ENCODE data around the gene ASL. TPM values are rescaled to one million over a fixed set of nuclear protein-coding genes. Genes with fewer than 3 reads are reported as not detected.
"Not testable (repeated sequence)": the region's sequence is repeated elsewhere in the genome, so short reads cannot be mapped to it uniquely, and the experiment has no call there.

ASL gene
- total RNA-seq, 1 donor from 2014 or later = 35.9 TPM

DNA sequence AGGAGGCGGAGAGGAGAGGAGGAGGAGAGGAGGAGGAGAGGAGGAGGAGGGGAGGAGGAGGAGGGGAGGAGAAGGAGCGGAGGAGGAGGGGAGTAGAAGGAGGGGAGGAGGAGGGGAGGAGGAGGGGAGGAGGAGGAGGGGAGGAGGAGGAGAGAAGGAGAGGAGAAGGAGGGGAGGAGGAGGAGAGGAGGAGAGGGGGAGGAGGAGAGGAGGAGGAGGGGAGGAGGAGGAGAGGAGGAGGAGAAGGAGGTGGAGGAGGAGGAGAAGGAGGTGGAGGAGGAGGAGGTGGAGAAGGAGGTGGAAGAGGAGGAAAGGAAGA is 23.6 kb downstream of the ASL start:
- TF ChIP-seq, protein P1, sequence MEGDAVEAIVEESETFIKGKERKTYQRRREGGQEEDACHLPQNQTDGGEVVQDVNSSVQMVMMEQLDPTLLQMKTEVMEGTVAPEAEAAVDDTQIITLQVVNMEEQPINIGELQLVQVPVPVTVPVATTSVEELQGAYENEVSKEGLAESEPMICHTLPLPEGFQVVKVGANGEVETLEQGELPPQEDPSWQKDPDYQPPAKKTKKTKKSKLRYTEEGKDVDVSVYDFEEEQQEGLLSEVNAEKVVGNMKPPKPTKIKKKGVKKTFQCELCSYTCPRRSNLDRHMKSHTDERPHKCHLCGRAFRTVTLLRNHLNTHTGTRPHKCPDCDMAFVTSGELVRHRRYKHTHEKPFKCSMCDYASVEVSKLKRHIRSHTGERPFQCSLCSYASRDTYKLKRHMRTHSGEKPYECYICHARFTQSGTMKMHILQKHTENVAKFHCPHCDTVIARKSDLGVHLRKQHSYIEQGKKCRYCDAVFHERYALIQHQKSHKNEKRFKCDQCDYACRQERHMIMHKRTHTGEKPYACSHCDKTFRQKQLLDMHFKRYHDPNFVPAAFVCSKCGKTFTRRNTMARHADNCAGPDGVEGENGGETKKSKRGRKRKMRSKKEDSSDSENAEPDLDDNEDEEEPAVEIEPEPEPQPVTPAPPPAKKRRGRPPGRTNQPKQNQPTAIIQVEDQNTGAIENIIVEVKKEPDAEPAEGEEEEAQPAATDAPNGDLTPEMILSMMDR (IDR thresholded peaks at IDR 0.05; ENCODE audit: unreplicated experiment) = no peak
- H3K27me3 Mint-ChIP-seq = no peaks in the 10 kb centered on the region
- DNase-seq (ENCODE audit: low spot score, unreplicated experiment) = no peak
- H3K4me3 Mint-ChIP-seq (ENCODE audit: low read depth) = no peak overlapping the region
- H3K9me3 Mint-ChIP-seq (ENCODE audit: low read depth) = no peaks in the 10 kb centered on the region
- H3K27ac Mint-ChIP-seq = no peak overlapping the region
- no peaks in the 10 kb centered on the region for H3K36me3 Mint-ChIP-seq (ENCODE audit: insufficient read depth)
- H3K4me1 Mint-ChIP-seq (ENCODE audit: low read depth) = peaks cover 6% of the 10 kb centered on the region

DNA sequence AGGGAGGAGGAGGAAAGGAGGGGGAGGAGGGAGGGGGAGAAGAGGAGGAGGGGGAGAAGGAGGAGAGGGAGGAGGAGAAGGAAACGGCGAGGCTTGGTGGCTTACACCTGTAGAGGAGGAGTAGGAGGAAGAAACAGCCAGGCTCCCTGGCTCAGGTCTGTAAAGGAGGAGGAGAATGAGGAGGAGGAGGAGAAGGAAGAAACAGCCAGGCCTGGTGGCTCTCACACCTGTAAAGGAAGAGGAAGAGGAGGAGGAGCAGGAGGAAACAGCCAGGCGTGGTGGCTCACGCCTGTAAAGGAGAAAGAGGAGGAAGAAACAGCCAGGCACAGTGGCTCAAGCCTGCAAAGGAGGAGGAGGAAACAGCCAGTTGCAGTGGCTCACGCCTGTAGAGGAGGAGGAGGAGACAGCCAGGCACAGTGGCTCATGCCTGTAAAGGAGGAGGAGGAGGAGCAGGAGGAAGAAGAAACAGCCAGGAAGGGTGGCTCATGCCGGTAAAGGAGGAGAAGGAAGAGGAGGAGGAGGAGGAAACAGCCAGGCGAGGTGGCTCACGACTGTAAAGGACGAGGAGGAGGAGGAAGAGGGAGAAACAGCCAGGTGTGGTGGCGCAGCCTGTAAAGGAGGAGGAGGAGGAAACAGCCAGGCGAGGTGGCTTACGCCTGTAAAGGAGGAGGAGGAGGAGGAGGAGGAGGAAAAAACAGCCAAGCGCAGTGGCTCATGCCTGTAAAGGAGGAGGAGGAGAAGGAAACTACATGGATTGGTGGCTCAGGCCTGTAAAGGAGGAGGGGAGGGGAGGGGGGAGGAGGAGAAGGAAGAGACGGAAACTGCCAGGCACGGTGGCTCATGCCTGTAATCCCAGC is 24.2 kb downstream of the ASL start:
- peak overlapping the region; percentile 56 for H3K4me3 Mint-ChIP-seq (ENCODE audit: low read depth)
- no peaks in the 10 kb centered on the region for H3K36me3 Mint-ChIP-seq (ENCODE audit: insufficient read depth)
- TF ChIP-seq, protein P1 (IDR thresholded peaks at IDR 0.05; ENCODE audit: unreplicated experiment) = no peak
- peaks cover 6% of the 10 kb centered on the region for H3K4me1 Mint-ChIP-seq (ENCODE audit: low read depth)
- peak overlapping the region; percentile 94 for H3K27ac Mint-ChIP-seq
- DNase-seq (ENCODE audit: low spot score, unreplicated experiment) = no peak
- no peaks in the 10 kb centered on the region for H3K9me3 Mint-ChIP-seq (ENCODE audit: low read depth)
- H3K27me3 Mint-ChIP-seq = no peaks in the 10 kb centered on the region

- no peaks in the 10 kb centered on the region for H3K9me3 Mint-ChIP-seq (ENCODE audit: low read depth)
- peak overlapping the region; percentile 56 for H3K4me3 Mint-ChIP-seq (ENCODE audit: low read depth)
- peak overlapping the region; percentile 94 for H3K27ac Mint-ChIP-seq
- no peaks in the 10 kb centered on the region for H3K36me3 Mint-ChIP-seq (ENCODE audit: insufficient read depth)
- no peaks in the 10 kb centered on the region for H3K27me3 Mint-ChIP-seq
- no peak for DNase-seq (ENCODE audit: low spot score, unreplicated experiment)
- H3K4me1 Mint-ChIP-seq (ENCODE audit: low read depth) = peaks cover 6% of the 10 kb centered on the region
- TF ChIP-seq, protein P1 (IDR thresholded peaks at IDR 0.05; ENCODE audit: unreplicated experiment) = no peak
Measured at GRCh38 chr7:66100408-66101050, 24.9 kb downstream of the ASL start.

GRCh38 chr7:66102168-66102567 is 26.5 kb downstream of the ASL start:
- DNase-seq (ENCODE audit: low spot score, unreplicated experiment) = not testable (repeated sequence)

GRCh38 chr7:66103994-66104393 is 28.4 kb downstream of the ASL start:
- H3K36me3 Mint-ChIP-seq (ENCODE audit: insufficient read depth); H3K4me3 Mint-ChIP-seq (ENCODE audit: low read depth); H3K4me1 Mint-ChIP-seq (ENCODE audit: low read depth); H3K27me3 Mint-ChIP-seq; H3K27ac Mint-ChIP-seq; H3K9me3 Mint-ChIP-seq (ENCODE audit: low read depth); DNase-seq (ENCODE audit: low spot score, unreplicated experiment): not testable (repeated sequence)

More at GRCh38 chr7:66102168-66102567, 26.5 kb downstream of the ASL start:
- not testable (repeated sequence) for H3K27me3 Mint-ChIP-seq; H3K9me3 Mint-ChIP-seq (ENCODE audit: low read depth); H3K4me1 Mint-ChIP-seq (ENCODE audit: low read depth); H3K4me3 Mint-ChIP-seq (ENCODE audit: low read depth); H3K27ac Mint-ChIP-seq; H3K36me3 Mint-ChIP-seq (ENCODE audit: insufficient read depth)

GRCh38 chr7:66105263-66105748 is 29.7 kb downstream of the ASL start:
- Mint-ChIP-seq H3K4me3 (ENCODE audit: low read depth) (no peak overlapping the region), H3K27ac (no peak overlapping the region), H3K9me3 (ENCODE audit: low read depth) (no peaks in the 10 kb centered on the region), H3K27me3 (no peaks in the 10 kb centered on the region), H3K4me1 (ENCODE audit: low read depth) (no peaks in the 10 kb centered on the region), H3K36me3 (ENCODE audit: insufficient read depth) (no peaks in the 10 kb centered on the region)
- TF ChIP-seq, protein P1 (IDR thresholded peaks at IDR 0.05; ENCODE audit: unreplicated experiment) = no peak
- DNase-seq (ENCODE audit: low spot score, unreplicated experiment) = no peak

DNA sequence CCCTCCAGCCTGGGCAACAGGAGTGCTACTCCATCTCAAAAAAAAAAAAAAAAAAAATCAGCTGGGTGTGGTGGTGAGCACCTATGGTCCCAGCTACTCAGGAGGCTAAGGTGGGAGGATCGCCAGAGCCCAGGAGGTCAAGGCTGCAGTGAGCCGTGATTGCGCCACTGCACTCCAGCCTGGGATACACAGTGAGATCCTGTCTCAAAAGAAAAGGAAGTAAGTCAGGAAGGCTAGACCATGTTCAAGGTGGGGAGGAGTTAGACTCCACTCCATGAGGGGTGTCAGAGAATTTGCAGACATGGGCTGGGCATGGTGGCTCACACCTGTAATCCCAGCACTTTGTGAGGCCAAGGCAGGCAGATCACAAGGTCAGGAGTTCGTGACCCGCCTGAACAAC is 32.8 kb downstream of the ASL start:
- not testable (repeated sequence) for H3K4me1 Mint-ChIP-seq (ENCODE audit: low read depth); H3K36me3 Mint-ChIP-seq (ENCODE audit: insufficient read depth); H3K27ac Mint-ChIP-seq; H3K27me3 Mint-ChIP-seq; H3K9me3 Mint-ChIP-seq (ENCODE audit: low read depth); H3K4me3 Mint-ChIP-seq (ENCODE audit: low read depth); DNase-seq (ENCODE audit: low spot score, unreplicated experiment)
